ES-I3 (cell line): ENCODE data around the gene MMP25.
A peak's percentile ranks its signal among the peaks of the same experiment; 100 is the strongest.

Experiments
- H3K36me3 ChIP-seq: 2 replicates; pipeline ENCODE4 v1.6.1; 2013; ENCODE audit warnings: mild to moderate bottlenecking, low read length, control low read depth, moderate library complexity; ENCODE audit not compliant: insufficient read depth
- H3K4me1 ChIP-seq: 2 replicates; pipeline ENCODE4 v1.6.1; 2013; ENCODE audit warnings: mild to moderate bottlenecking, control low read depth, low read length; ENCODE audit not compliant: insufficient read depth
- H3K9ac ChIP-seq: 2 replicates; pipeline ENCODE4 v1.6.1; 2013; ENCODE audit warnings: low read depth, mild to moderate bottlenecking, low read length, moderate library complexity
- H3K9me3 ChIP-seq: 2 replicates; pipeline ENCODE4 v1.6.1; 2013; ENCODE audit warnings: mild to moderate bottlenecking, low read length, moderate library complexity; ENCODE audit not compliant: control insufficient read depth, insufficient read depth

Gene MMP25

GRCh38 chr16:3045758-3046640 is at the start of gene MMP25:
TSS of gene MMP25 (plus strand) at chr16:3046561. CDS start at chr16:3046918, 357 bp downstream.
- Histone ChIP-seq H3K4me1 (no peaks in the 10 kb centered on the region), H3K36me3 (no peaks in the 10 kb centered on the region), H3K9ac (peak within 1 kb of the TSS; percentile 75), H3K9me3 (no peaks in the 10 kb centered on the region)

DNA sequence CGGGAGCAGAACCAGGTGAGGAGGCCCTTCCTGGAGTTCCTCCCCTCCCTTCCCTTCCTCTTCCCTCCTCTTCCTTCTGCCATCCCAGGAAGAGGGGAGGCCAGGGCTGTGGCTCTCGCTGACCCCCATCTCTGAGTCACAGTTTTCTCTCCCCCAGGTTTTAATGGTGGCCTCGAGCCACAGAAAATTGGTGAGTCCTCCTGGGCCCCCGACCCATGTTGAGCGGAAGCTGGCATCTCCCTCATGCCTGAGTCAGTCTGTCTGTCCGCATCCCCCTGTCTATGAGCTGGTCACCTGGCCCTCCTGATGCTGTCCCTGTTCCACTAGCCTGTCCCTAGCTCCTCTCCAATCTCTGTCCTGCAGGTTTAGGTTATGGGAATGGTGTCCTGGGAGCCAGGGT is 46.4 kb upstream of the MMP25 start:
- H3K9me3 ChIP-seq: no peaks in the 10 kb centered on the region
- H3K9ac ChIP-seq: no peak overlapping the region
- no peaks in the 10 kb centered on the region for H3K36me3 ChIP-seq
- peaks cover 6% of the 10 kb centered on the region for H3K4me1 ChIP-seq

- no peaks in the 10 kb centered on the region for H3K36me3 ChIP-seq
- H3K9ac ChIP-seq: no peak overlapping the region
- H3K9me3 ChIP-seq: no peaks in the 10 kb centered on the region
These were observed 45.8 kb upstream of the MMP25 start for GRCh38 chr16:3000540-3000939.

GRCh38 chr16:3001316-3001715 is 45.0 kb upstream of the MMP25 start:
- Histone ChIP-seq H3K36me3 (no peaks in the 10 kb centered on the region), H3K9ac (no peak overlapping the region), H3K9me3 (no peaks in the 10 kb centered on the region), H3K4me1 (peaks cover 6% of the 10 kb centered on the region)

More at GRCh38 chr16:3000540-3000939, 45.8 kb upstream of the MMP25 start:
- H3K4me1 ChIP-seq: peaks cover 6% of the 10 kb centered on the region

- peaks cover 20% of the 10 kb centered on the region for H3K4me1 ChIP-seq
- no peak overlapping the region for H3K9ac ChIP-seq
- H3K9me3 ChIP-seq: no peaks in the 10 kb centered on the region
- H3K36me3 ChIP-seq: no peaks in the 10 kb centered on the region
These were observed 42.6 kb upstream of the MMP25 start for GRCh38 chr16:3003582-3004270.

DNA sequence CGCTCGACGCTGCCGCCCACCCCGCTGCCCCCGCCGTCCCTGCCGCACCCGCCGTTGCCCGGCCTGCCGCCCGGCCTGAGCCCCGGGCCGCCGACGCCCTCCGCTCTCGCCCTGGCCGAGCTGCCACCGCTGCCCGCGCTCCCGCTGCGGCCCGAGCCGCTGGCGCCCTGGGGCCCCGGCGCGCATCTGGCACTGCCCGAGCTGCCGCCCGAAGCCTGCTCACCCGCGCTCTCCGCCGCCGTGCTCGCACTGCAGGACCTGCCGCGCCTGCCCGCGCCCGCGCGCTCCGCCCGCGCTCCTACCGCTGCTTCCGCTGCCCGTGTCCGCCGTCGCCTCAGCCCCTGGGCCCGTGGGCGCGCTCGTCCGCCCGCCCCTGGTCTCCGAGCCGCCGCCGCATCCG is 42.0 kb upstream of the MMP25 start:
- Histone ChIP-seq H3K36me3 (no peaks in the 10 kb centered on the region), H3K9me3 (no peaks in the 10 kb centered on the region), H3K9ac (no peak overlapping the region), H3K4me1 (peaks cover 23% of the 10 kb centered on the region)

DNA sequence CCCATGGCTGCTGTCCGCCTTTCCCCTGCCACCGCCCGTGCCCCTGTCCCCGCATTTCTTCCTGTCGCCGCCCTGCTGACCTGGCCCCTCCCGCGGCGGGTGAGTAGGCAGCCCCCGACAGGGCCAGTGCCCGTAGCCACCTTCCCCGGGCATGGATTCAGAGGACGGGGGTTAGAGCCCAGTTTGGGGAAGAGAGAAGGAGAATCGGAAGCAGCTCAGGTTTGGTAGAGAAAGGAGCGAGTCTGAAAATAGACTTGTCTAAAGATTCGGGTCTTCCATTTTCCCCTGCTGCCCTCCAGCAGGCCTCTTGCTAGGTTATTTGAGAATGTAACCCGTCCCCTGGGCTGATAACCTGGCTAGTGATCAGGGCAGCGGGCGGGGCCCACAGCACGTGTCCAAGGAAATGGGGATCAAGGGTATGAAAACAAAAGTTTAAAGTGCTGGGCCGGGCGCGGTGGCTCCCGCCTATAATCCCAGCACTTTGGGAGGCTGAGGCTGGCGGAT is 41.5 kb upstream of the MMP25 start:
- Histone ChIP-seq H3K9me3 (no peaks in the 10 kb centered on the region), H3K36me3 (no peaks in the 10 kb centered on the region), H3K9ac (peak overlapping the region; percentile 71), H3K4me1 (peaks cover 25% of the 10 kb centered on the region)

DNA sequence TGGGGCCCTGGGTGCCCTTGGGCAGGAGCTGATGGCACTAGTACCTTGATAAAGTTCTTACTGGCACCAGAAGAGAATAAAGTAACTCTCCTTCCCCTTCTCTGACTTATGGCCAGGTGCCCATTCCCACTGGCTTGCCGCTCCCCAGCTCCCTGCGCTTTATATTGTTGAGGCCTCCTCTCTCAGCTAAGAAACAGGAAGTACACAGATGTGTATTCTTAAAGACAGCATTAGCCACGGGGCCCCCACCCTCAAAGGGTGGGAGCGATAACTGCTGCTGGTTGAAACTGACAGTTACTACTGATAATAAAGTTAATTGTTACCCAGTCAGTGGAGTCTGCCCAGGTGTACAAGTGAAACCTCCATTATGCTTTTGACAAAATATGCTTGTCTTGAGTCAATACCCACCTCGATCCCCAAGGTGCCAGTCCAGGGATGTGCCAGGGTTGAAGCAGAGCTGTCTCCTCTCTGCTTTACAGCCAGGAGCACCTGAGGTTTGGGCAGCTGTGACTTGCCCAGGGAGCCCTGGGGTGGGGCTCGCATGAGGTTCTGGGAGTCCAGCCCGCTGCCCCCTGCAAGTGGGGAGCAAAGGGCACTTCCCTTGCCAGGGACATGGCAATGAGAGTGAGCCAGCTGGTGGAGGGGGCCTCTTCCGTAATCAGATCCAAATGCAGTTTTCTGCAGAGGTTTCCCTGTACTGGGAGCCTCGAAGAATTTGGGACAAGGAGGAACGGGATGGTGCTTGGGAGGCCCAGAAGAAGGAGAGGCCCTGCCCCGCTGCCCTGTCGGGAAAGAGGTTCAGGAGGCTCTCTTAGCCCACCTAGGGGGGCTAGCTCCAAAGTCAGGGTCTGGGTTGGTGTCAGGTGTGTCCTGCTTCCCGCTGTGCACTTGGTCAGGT is 39.1 kb upstream of the MMP25 start:
- H3K4me1 ChIP-seq: peaks cover 41% of the 10 kb centered on the region
- peak overlapping the region; percentile 55 for H3K9ac ChIP-seq
- H3K9me3 ChIP-seq: no peaks in the 10 kb centered on the region
- no peaks in the 10 kb centered on the region for H3K36me3 ChIP-seq

GRCh38 chr16:3007957-3008689 is 38.2 kb upstream of the MMP25 start:
- Histone ChIP-seq H3K9me3 (no peaks in the 10 kb centered on the region), H3K9ac (peak overlapping the region; percentile 55), H3K4me1 (peaks cover 45% of the 10 kb centered on the region), H3K36me3 (no peaks in the 10 kb centered on the region)

DNA sequence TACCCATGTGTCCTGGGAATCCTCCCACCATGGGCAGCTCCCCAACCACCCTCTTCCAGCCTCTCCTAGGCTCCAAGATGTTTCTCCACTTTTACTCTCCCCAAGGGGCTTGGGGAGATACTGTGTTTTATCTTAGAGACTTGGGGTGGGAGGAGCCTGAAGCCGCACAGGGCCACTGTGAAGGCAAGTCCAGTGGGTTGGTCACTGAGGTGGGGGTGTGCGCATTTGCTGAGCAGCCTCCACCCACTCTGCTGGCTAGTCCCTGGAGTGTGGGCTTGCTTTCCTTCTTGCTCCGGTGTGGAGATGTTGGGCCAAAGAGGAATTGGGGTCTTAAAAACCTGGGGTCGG is 37.7 kb upstream of the MMP25 start:
- Histone ChIP-seq H3K9me3 (no peaks in the 10 kb centered on the region), H3K9ac (peak overlapping the region; percentile 34), H3K36me3 (no peaks in the 10 kb centered on the region), H3K4me1 (peaks cover 50% of the 10 kb centered on the region)

- Histone ChIP-seq H3K9me3 (no peaks in the 10 kb centered on the region), H3K36me3 (peaks cover under 1% of the 10 kb centered on the region; the same call in 1 of the 2 replicates), H3K4me1 (peaks cover 59% of the 10 kb centered on the region), H3K9ac (peak overlapping the region; percentile 34)
These were observed 36.6 kb upstream of the MMP25 start for GRCh38 chr16:3009568-3010390.

DNA sequence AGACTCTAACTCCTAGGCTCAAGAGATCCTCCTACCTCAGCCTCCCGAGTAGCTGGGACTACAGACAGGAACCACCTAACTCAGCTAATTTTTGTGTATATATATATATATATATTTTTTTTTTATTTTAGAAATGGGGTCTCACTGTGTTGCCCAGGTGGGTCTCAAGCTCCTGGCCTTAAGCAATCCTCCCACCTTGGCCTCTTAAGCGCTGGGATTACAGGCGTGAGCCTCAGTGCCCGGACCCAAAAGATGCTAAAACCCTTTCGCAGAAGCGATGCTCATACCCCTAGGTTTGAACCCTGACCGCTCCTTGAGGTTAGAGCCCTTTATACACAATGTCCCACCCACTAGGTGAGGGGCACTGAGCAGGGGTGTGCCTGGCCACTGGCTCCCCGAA is 35.9 kb upstream of the MMP25 start:
- H3K36me3 ChIP-seq: peaks cover 4% of the 10 kb centered on the region; the same call in 1 of the 2 replicates
- H3K9ac ChIP-seq: no peak overlapping the region
- H3K4me1 ChIP-seq: peaks cover 59% of the 10 kb centered on the region
- no peaks in the 10 kb centered on the region for H3K9me3 ChIP-seq

GRCh38 chr16:3012246-3012645 is 34.1 kb upstream of the MMP25 start:
- peaks cover 52% of the 10 kb centered on the region for H3K4me1 ChIP-seq
- peaks cover 4% of the 10 kb centered on the region; the same call in 1 of the 2 replicates for H3K36me3 ChIP-seq
- no peaks in the 10 kb centered on the region for H3K9me3 ChIP-seq
- H3K9ac ChIP-seq: peak overlapping the region; percentile 45; the same call in 1 of the 2 replicates
